Esophagus muscularis mucosa (tissue), 4 donors: ENCODE data around the gene BMX.

Source experiments
- EP300 ChIP-seq: sonication (generic); formaldehyde crosslinking; IDR thresholded peaks from one replicate; pipeline ENCODE4 v1.6.1; 2017; ENCODE audit warnings: antibody characterized with exemption
- POLR2A ChIP-seq: fragments of 450-650 bp; IDR thresholded peaks from one replicate; pipeline ENCODE4 v1.6.1; 2017; ENCODE audit warnings: antibody characterized with exemption, moderate library complexity, mild to moderate bottlenecking, low read depth
- POLR2AphosphoS5 ChIP-seq, 2 donors: sonication (generic); formaldehyde crosslinking; IDR thresholded peaks; one replicate each; pipeline ENCODE4 v1.6.1; 2017; ENCODE audit warnings: antibody characterized with exemption in 2 of 2
- TF ChIP-seq, protein P1 (sequence below), 3 experiments: fragments of 200-600 bp in 2 of 3; fragments of 450-650 bp in 1 of 3; sonication (generic) in 2 of 3; IDR thresholded peaks; one replicate each; pipeline ENCODE4 v1.5.1; 2017 to 2019; ENCODE audit warnings: antibody characterized with exemption in 3 of 3, mild to moderate bottlenecking in 2 of 3, moderate library complexity in 1 of 3

DNA sequence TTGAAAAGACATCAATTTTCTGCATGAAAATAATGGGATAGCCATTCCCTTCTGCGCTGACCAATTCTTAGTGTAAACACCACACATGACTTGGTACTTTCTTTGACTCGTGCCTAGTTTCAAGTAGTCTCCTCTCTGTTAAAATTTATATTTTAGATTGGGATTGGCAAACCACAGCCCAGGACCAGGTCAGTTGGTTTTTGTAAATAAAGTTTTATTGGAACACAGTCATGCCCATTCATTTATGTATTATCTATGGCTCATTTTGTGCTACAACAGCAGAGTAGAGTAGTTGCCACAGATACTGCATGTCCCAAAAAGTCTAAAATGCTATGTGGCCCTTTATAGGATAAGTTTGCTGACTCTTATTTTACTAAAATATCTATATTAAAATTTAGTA lies 46.7 kb downstream of the BMX start:
- TF ChIP-seq, protein P1, sequence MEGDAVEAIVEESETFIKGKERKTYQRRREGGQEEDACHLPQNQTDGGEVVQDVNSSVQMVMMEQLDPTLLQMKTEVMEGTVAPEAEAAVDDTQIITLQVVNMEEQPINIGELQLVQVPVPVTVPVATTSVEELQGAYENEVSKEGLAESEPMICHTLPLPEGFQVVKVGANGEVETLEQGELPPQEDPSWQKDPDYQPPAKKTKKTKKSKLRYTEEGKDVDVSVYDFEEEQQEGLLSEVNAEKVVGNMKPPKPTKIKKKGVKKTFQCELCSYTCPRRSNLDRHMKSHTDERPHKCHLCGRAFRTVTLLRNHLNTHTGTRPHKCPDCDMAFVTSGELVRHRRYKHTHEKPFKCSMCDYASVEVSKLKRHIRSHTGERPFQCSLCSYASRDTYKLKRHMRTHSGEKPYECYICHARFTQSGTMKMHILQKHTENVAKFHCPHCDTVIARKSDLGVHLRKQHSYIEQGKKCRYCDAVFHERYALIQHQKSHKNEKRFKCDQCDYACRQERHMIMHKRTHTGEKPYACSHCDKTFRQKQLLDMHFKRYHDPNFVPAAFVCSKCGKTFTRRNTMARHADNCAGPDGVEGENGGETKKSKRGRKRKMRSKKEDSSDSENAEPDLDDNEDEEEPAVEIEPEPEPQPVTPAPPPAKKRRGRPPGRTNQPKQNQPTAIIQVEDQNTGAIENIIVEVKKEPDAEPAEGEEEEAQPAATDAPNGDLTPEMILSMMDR (IDR thresholded peaks at IDR 0.05): no peak
- no peak for TF ChIP-seq POLR2A
- no peak for TF ChIP-seq POLR2AphosphoS5 (IDR thresholded peaks at IDR 0.05)
- no peak for TF ChIP-seq EP300
